ENCODE results near the gene FOXR1.

- TF ChIP-seq CTCF (conservative IDR thresholded peaks at IDR 0.05; ENCODE audit: low read depth, low read length) (no peak), EZH2 (IDR thresholded peaks at IDR 0.05; ENCODE audit: borderline replicate concordance, low read depth, low read length, poor library complexity, severe bottlenecking) (no peak)
These were observed 55.4 kb downstream of the FOXR1 start for GRCh38 chr11:119026970-119027369.

Measured in A673 (cell line).